OCI-LY7 (cell line): ENCODE measurements around the gene ZNF74.

Experiments used
- CTCF ChIP-seq: fragments of 200-600 bp; sonication (generic); conservative IDR thresholded peaks from 2 replicates; pipeline ENCODE4 v1.5.1; 2014; ENCODE audit warnings: mild to moderate bottlenecking, antibody characterized with exemption, low read length, moderate library complexity, mixed read lengths
- EZH2phosphoT487 ChIP-seq: fragments of 200-600 bp; sonication (generic); IDR thresholded peaks from 2 replicates; pipeline ENCODE4 v1.6.1; 2018; ENCODE audit warnings: low read depth, borderline replicate concordance, mild to moderate bottlenecking, mixed run types, antibody characterized with exemption, low read length, moderate library complexity, mixed read lengths

- TF ChIP-seq EZH2phosphoT487, result no peak
- no peak for TF ChIP-seq CTCF
Measured at GRCh38 chr22:20404881-20405280, 10.9 kb downstream of the ZNF74 start.
